Activated CD4-positive, alpha-beta T cell treated with anti-CD3 and anti-CD28 coated beads, Interleukin-2, Interleukin-4, amounts not matched to agents 100 ng/mL and 50 ng/mL, durations not matched to agents 16 hours and 8 hours (primary cell): Measurements from ENCODE around the gene CNOT3.
"Not testable (repeated sequence)": the region's sequence is repeated elsewhere in the genome, so short reads cannot be mapped to it uniquely, and the experiment has no call there.

Source experiments
- DNase-seq: peaks from one replicate; pipeline ENCODE4 v3.0.0-alpha.2; 2020; ENCODE audit warnings: low spot score

The CNOT3 gene

DNA sequence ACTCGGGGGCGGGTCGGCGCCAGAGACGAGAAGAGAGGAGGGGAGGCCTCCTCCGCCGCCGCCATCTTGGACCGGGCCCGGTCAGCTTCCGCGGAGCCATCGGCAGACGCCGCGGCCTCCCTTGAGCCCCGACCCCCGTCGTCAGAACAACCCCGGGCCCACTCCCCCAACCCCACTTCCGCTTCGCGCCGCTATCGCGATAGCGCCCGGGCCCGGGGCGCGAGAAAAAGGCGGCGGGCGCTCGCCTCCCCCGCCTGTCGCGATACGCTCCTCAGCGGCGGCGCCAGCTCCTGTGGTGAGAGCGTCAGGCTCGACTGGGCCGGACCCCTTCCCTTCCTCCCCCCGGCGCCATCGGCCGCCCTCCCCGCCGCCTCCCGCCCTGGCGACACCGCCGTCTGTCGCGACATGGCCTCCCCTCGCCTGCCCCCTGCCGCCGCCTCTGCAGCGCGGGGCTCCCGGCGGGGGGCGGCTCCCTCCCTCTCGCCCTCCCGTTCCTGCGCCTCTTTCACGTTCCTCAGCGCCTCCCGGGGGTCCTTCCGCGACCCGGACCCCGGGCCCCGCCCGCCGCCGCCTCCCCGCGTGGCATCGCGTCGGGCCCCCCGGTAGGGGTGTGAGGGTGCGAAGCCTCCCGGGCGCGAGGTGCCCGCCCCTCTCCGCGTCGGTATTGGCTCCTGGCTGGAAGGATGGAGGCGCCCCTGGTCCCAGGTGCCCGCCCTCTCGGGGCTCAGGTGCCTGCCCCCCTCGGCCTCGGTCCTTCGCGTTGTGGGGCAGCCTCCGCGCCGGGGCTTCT is at the start of gene CNOT3:
CNOT3 (plus strand) TSS at position 64 of the 790 bp plus-strand sequence. CDS start 5,217 bp downstream, outside the sequence.
- no peak for DNase-seq

- DNase-seq: no peak
Observed at GRCh38 chr19:54094426-54095000, 43.0 kb upstream of the CNOT3 start.

- DNase-seq: no peak
Observed at GRCh38 chr19:54095136-54095858, 42.3 kb upstream of the CNOT3 start.

DNA sequence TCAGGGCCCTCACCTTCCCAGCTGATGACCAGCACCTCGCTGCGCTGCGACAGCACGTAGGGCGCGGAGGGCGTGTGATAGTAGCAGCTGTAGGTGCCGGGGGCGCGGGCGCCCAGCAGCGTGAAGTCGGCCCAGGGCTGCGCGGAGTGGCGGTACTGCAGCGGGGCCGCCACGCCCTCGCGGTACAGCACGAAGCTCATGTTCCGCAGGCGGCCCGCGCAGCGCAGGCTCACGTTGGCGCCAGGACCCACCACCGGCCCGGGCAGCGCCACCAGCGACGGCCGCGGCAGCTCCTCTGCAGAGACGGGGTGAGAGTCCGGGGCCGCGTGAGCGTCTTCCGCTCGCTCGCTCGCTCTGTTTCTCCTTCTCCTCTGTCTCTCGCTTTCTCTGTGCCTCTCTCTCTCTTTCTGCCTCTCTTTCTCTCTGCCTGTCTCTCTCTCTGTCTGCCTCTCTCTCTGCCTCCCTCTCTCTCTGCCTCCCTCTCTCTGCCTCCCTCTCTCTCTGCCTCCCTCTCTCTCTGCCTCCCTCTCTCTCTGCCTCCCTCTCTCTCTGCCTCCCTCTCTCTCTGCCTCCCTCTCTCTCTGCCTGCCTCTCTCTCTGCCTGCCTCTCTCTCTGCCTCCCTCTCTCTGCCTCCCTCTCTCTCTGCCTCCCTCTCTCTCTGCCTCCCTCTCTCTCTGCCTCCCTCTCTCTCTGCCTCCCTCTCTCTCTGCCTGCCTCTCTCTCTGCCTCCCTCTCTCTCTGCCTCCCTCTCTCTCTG is 41.5 kb upstream of the CNOT3 start:
- DNase-seq: peak; percentile 28

DNA sequence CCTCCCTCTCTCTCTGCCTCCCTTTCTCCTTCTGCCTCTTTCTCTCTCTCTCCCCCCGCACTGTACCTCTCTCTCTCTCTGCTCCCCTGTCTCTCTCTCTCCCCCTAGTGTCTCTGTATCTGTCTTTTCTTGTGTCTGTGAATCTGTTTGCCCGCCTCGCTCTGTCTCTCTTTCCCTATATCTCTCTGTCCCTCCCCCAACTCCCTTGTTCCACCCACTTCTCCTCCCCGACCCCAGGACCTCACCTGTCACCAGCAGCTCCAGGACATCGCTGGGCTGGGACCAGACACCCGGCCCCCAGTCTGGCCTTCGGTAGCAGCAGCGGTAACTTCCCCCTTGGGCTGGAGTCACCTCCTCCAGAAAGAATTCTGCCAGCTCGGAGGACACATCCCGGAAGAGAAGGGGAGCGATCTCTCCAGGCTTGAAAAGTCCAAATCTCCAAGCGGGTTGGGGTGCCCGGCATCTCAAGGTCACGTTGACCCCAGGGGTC is 40.9 kb upstream of the CNOT3 start:
- peak; percentile 29 for DNase-seq

DNA sequence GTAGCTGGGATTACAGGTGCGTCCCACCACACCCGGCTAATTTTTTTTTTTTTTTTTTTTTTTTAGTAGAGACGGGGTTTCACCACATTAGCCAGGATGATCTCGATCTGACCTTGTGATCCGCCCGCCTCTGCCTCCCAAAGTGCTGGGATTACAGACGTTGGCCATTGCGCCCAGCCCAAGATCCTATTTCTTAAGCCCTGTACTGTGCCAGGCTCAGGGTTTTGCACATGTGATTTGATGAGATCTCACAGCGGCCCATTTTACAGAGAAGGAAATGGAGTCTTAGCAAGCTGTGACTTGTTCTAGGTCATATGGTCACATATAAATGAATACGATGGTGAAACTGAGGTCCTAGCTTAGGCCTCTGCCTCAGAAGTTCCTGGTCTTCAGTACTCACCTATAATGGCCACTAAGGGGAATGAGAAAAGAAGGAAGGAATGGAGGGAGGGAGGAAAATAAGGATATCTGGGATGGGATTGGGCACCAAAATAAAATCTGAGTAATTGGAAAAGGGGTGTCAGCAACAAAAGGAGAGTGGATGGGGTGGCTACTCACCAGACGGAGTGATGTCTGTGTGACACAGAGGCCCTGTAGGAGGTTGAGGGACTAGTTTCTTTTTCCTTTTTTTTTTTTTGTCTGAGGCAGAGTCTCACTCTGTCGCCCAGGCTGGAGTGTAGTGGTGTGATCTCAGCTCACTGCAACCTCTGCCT is 38.2 kb upstream of the CNOT3 start:
- no peak for DNase-seq

DNA sequence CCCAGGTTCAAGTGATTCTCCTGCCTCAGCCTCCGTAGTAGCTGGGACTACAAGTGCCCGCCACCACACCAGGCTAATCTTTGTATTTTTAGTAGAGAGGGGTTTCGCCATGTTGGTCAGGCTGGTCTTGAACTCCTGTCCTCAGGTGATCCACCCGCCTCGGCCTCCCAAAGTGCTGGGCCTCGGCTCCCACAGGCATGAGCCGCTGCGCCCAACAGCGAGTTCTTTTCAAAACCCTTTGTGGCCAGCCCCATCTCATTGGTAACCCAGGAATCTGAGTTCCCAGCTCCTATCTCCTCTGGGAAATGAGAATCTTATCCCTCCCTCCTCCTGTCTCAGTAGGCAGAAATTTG is 37.7 kb upstream of the CNOT3 start:
- DNase-seq: not testable (repeated sequence)

GRCh38 chr19:54100561-54100960 is 37.0 kb upstream of the CNOT3 start, which contains the start of gene OSCAR:
Gene OSCAR, minus strand, starts transcription at chr19:54100803. Its CDS starts 11 bp downstream, at chr19:54100792.
- DNase-seq: no peak

GRCh38 chr19:54102421-54103169 is 35.0 kb upstream of the CNOT3 start, which contains the start of gene NDUFA3:
Gene NDUFA3, plus strand, starts transcription at chr19:54102855. Its CDS starts 24 bp downstream, at chr19:54102879.
- peak; percentile 98 for DNase-seq

- DNase-seq: no peak
Observed at GRCh38 chr19:54104998-54105715, 32.4 kb upstream of the CNOT3 start.

- DNase-seq: no peak
Observed at GRCh38 chr19:54105796-54106195, 31.8 kb upstream of the CNOT3 start.

- no peak for DNase-seq
Observed at GRCh38 chr19:54106716-54107115, 30.8 kb upstream of the CNOT3 start.

GRCh38 chr19:54107876-54108490 is 29.6 kb upstream of the CNOT3 start:
- DNase-seq: no peak

- no peak for DNase-seq
Observed at GRCh38 chr19:54108496-54108895, 29.1 kb upstream of the CNOT3 start.

DNA sequence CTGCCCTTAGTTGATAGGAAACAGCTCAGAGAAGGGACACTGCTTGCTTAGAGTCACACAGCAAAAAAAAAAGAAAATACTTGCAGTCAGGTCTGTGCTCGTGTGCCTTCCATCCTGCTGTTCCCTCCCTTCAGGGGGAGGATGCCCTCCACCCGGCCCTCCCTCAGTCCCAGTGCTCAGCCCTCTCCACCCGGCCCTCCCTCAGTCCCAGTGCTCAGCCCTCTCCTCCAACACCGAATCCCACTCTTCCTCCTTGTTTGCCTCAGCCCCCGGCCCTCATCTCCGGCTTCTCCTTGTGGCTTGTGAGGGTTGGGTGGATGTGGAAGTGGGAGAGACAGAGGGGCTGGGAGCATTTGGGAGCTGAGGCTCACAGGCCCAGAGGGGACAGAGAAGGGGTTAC is 27.9 kb upstream of the CNOT3 start:
- DNase-seq: no peak

GRCh38 chr19:54114340-54115108 is 23.0 kb upstream of the CNOT3 start:
- peak; percentile 64 for DNase-seq

DNA sequence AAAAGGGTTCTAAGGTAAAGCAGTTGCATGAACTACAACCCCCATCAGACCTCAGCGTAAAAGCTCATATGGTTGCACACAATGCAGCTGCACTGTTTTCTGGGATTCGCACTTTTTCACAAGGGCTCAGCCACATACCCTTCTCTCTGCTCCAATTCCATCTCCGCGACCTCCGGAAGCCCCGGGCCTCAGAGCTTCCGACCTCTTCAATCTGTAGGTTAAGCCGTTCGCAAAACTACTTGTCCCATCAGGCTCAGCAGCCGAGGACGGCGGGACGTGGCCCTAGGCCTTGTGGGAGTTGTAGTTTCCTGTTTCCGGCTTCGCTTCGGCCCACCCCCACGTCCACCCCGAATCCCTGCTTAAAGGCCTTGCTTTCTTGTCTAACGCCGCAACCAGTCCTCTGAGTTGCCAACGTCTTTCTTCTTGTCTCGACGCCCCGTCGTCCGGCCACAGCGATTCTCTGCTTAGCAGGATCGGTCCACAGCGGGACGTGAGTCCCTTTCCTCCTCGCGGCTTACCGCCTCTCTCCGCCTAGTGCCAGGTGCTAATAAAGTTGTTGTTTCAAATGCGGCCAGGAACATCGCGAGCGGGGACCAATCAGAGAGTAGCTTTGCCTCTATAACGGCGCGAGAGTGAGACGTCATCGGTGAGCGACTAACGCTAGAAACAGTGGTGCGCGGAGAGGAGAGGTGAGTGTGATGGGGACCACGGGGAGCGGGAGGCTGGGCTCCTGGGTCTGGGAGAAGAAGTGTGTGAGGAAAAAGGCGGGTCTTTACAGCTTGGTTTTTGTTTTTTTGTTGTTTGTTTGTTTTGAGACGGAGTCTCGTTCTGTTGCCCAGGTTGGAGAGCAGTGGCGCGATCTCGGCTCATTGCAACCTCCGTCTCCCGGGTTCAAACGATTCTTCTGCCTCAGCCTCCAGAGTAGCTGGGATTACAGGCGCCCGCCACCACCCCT is 22.2 kb upstream of the CNOT3 start, which contains the start of the genes PRPF31 and TFPT:
PRPF31 (plus strand) TSS at position 646 of the 955 bp plus-strand sequence. CDS start 2,525 bp downstream, outside the sequence.
TFPT (minus strand) TSS at position 549 of the 955 bp plus-strand sequence; CDS start at position 161, 388 bp downstream.
- DNase-seq: peak; percentile 97
